Hepatocyte (in vitro differentiated cells): ENCODE measurements around the gene NUMA1. TPM values are rescaled to one million over a fixed set of nuclear protein-coding genes. Genes with fewer than 3 reads are reported as not detected.

Experiments used
- DNase-seq: peaks from one replicate; pipeline ENCODE4 v3.0.0-alpha.2; 2016; ENCODE audit warnings: low spot score
- H2AFZ ChIP-seq: fragments of 200-600 bp; sonication (generic); 2 replicates; pipeline ENCODE4 v1.6.0; 2016; ENCODE audit warnings: antibody characterized with exemption, mild to moderate bottlenecking
- H3K27ac ChIP-seq: fragments of 200-600 bp; sonication (generic); 2 replicates; pipeline ENCODE4 v1.5.1; 2016; ENCODE audit warnings: mild to moderate bottlenecking
- H3K27me3 ChIP-seq: fragments of 200-600 bp; sonication (generic); 2 replicates; pipeline ENCODE4 v1.6.1; 2016
- H3K36me3 ChIP-seq: fragments of 200-600 bp; sonication (generic); replicated peaks from 2 replicates; pipeline ENCODE4 v1.5.1; 2016; ENCODE audit warnings: low read depth; ENCODE audit not compliant: insufficient read depth
- H3K4me1 ChIP-seq: fragments of 200-600 bp; sonication (generic); 2 replicates; pipeline ENCODE4 v1.5.1; 2016; ENCODE audit warnings: mild to moderate bottlenecking, moderate library complexity; ENCODE audit not compliant: insufficient read depth
- H3K4me2 ChIP-seq: fragments of 200-600 bp; sonication (generic); 2 replicates; pipeline ENCODE4 v1.6.0; 2016
- H3K4me3 ChIP-seq: fragments of 200-600 bp; sonication (generic); 2 replicates; pipeline ENCODE4 v1.5.1; 2016; ENCODE audit warnings: mild to moderate bottlenecking
- H3K79me2 ChIP-seq: fragments of 200-600 bp; sonication (generic); 2 replicates; pipeline ENCODE4 v1.6.0; 2017; ENCODE audit warnings: mild to moderate bottlenecking
- H3K9me2 ChIP-seq: fragments of 200-600 bp; sonication (generic); replicated peaks from 2 replicates; pipeline ENCODE4 v1.6.0; 2017; ENCODE audit warnings: mild to moderate bottlenecking; ENCODE audit not compliant: insufficient read depth
- H3K9me3 ChIP-seq: fragments of 200-600 bp; sonication (generic); 2 replicates; pipeline ENCODE4 v1.5.1; 2016; ENCODE audit warnings: low read depth, mild to moderate bottlenecking
- H4K20me1 ChIP-seq: fragments of 200-600 bp; sonication (generic); 2 replicates; pipeline ENCODE4 v1.6.0; 2016; ENCODE audit warnings: mild to moderate bottlenecking; ENCODE audit not compliant: insufficient read depth, poor library complexity, severe bottlenecking
- CTCF ChIP-seq: fragments of 200-600 bp; sonication (generic); IDR thresholded peaks from 2 replicates; pipeline ENCODE4 v1.5.1; 2016; ENCODE audit warnings: antibody characterized with exemption, mild to moderate bottlenecking; ENCODE audit not compliant: poor library complexity
- EZH2 ChIP-seq: fragments of 200-600 bp; sonication (generic); IDR thresholded peaks from 2 replicates; pipeline ENCODE4 v1.6.1; 2016; ENCODE audit warnings: antibody characterized with exemption, mild to moderate bottlenecking, borderline replicate concordance
- EZH2phosphoT487 ChIP-seq: fragments of 200-600 bp; sonication (generic); IDR thresholded peaks from one replicate; pipeline ENCODE4 v1.6.1; 2018; ENCODE audit warnings: antibody characterized with exemption, mild to moderate bottlenecking, low read depth, moderate library complexity; ENCODE audit not compliant: unreplicated experiment, severe bottlenecking
- polyA plus RNA-seq: library from polyadenylated mRNA; unstranded; fragments of >200 nt; fragmentation: Nextera tagmentation; extraction: Ambion mirVana; gene quantifications from 2 replicates; pipeline ENCODE4 v1.2.1, GENCODE V29; 2016
- total RNA-seq: library from RNA; depleted of rRNA; stranded (reverse); fragments of >200 nt; gene quantifications from 2 replicates; pipeline ENCODE4 v1.2.3, GENCODE V29; 2014

The NUMA1 gene
- total and polyA plus RNA-seq, 2 experiments from 2014 or later = 103 to 140 TPM

DNA sequence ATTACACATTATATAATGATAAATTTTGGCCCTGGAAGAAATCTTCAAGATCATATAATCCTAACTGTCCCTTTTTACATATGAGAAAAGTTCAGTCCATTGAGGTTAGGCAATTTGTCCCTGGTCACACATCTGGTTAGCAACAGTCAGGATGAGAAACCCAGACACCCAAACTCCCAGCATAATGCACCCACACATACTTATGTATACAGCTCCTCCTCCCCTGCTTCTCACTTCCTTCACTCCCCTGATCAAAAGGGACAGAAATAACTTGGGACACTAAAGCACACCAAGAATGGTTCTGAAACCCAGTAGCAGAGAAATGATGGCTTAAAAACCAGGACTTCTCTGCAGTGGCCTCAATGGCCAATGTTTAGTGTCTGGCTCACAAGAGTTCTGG, 11.1 kb downstream of the NUMA1 start:
- Histone ChIP-seq H2AFZ (no peak overlapping the region), H3K4me2 (peak overlapping the region; percentile 4)

GRCh38 chr11:72067676-72068075, 12.7 kb downstream of the NUMA1 start:
- Histone ChIP-seq H3K79me2 (peaks cover 84% of the 10 kb centered on the region), H3K9me2 (no peaks in the 10 kb centered on the region), H3K27ac (no peak overlapping the region), H3K4me2 (no peak overlapping the region), H4K20me1 (no peaks in the 10 kb centered on the region), H3K9me3 (no peaks in the 10 kb centered on the region), H3K4me3 (no peak overlapping the region), H3K4me1 (peaks cover 17% of the 10 kb centered on the region), H3K36me3 (no peaks in the 10 kb centered on the region), H2AFZ (no peak overlapping the region), H3K27me3 (no peaks in the 10 kb centered on the region)
- TF ChIP-seq EZH2 = no peak
- no peak for TF ChIP-seq EZH2phosphoT487
- TF ChIP-seq CTCF = no peak
- DNase-seq = no peak

More for the DNA sequence above, 11.1 kb downstream of the NUMA1 start:
- peaks cover 17% of the 10 kb centered on the region for H3K4me1 ChIP-seq
- no peak overlapping the region for H3K4me3 ChIP-seq
- H4K20me1 ChIP-seq = no peaks in the 10 kb centered on the region
- H3K79me2 ChIP-seq = peaks cover 91% of the 10 kb centered on the region
- H3K27me3 ChIP-seq = no peaks in the 10 kb centered on the region
- no peaks in the 10 kb centered on the region for H3K9me2 ChIP-seq
- H3K27ac ChIP-seq = peak overlapping the region; percentile 95
- no peaks in the 10 kb centered on the region for H3K36me3 ChIP-seq
- H3K9me3 ChIP-seq = no peaks in the 10 kb centered on the region
- TF ChIP-seq EZH2phosphoT487 (no peak), EZH2 (no peak), CTCF (no peak)
- no peak for DNase-seq

DNA sequence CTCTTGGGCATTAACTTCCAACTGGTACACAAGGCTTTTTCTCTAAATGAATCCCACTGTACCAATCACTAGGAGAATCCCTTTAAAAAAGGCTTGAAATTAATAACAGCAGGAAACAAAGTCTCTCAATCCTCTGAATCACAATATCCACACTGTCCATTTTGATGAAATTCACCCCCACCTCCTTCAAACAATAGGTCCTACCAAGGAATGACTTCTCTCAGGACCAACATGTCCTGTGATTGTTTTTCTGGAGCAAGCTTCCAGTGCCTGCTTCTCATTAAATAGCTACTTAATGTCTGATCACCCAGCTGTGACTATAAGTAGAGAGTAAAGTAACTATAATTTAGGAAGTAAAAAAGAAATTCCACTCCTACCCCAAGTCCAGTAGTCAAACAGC, 13.1 kb downstream of the NUMA1 start:
- Histone ChIP-seq H3K27ac (no peak overlapping the region), H3K9me3 (no peaks in the 10 kb centered on the region), H3K9me2 (no peaks in the 10 kb centered on the region), H3K27me3 (no peaks in the 10 kb centered on the region), H3K4me1 (peaks cover 17% of the 10 kb centered on the region), H3K4me3 (no peak overlapping the region), H3K79me2 (peaks cover 80% of the 10 kb centered on the region), H2AFZ (no peak overlapping the region), H3K36me3 (no peaks in the 10 kb centered on the region), H4K20me1 (no peaks in the 10 kb centered on the region), H3K4me2 (no peak overlapping the region)
- no peak for DNase-seq
- TF ChIP-seq EZH2phosphoT487 (no peak), EZH2 (no peak), CTCF (no peak)

DNA sequence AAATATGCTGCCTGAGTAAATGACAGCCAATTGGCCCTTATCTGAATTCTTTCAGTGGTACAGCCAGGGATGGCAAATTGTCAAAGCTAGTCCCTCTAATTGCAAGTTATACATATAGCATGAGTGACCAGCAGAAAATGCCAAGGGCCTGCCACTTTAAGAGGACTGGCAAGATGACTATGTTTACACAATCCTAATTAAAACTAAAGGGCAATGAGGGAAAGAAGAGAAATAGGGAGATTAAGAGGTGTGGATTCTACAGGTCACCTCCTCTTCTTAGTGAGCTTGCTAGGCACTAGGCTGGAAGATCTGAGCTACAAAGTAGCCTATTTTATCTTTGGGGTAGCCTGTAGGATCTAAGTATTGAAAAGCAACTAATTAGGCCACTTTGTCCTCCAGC, 13.5 kb downstream of the NUMA1 start:
- Histone ChIP-seq H3K9me3 (no peaks in the 10 kb centered on the region), H3K9me2 (no peaks in the 10 kb centered on the region), H3K27ac (no peak overlapping the region), H3K4me1 (peaks cover 17% of the 10 kb centered on the region), H4K20me1 (no peaks in the 10 kb centered on the region), H3K27me3 (no peaks in the 10 kb centered on the region), H2AFZ (no peak overlapping the region), H3K36me3 (no peaks in the 10 kb centered on the region), H3K79me2 (peaks cover 77% of the 10 kb centered on the region), H3K4me2 (no peak overlapping the region), H3K4me3 (no peak overlapping the region)
- DNase-seq = no peak
- TF ChIP-seq EZH2phosphoT487 = no peak
- TF ChIP-seq EZH2 = no peak
- no peak for TF ChIP-seq CTCF
